BE2C (cell line): ENCODE data around the gene ZNF609.

ENCODE experiments used
- DNase-seq: peaks from one replicate; pipeline ENCODE4 v3.0.0-alpha.2; 2020
- H3K27me3 ChIP-seq: fragments of 250-450 bp; sonication (Bioruptor Pico); 2 replicates; pipeline ENCODE4 v1.5.1; 2020; ENCODE audit warnings: mild to moderate bottlenecking
- H3K36me3 ChIP-seq: fragments of 250-450 bp; sonication (Bioruptor Pico); 2 replicates; pipeline ENCODE4 v1.5.1; 2020; ENCODE audit warnings: mild to moderate bottlenecking
- H3K4me1 ChIP-seq: fragments of 250-450 bp; sonication (Bioruptor Pico); 2 replicates; pipeline ENCODE4 v1.5.1; 2020
- H3K4me3 ChIP-seq: 2 replicates; pipeline ENCODE4 v1.5.1; 2011; ENCODE audit warnings: low read depth, low read length
- H3K9me3 ChIP-seq: fragments of 250-450 bp; sonication (Bioruptor Pico); 2 replicates; pipeline ENCODE4 v1.5.1; 2020
- CTCF ChIP-seq: IDR thresholded peaks from 2 replicates; pipeline ENCODE4 v1.5.1; 2012; ENCODE audit warnings: mild to moderate bottlenecking, low read depth, low read length

The ZNF609 gene

GRCh38 chr15:64513823-64514222 is 53.4 kb downstream of the ZNF609 start:
- no peak for TF ChIP-seq CTCF

GRCh38 chr15:64515196-64515595 is 54.8 kb downstream of the ZNF609 start:
- no peak for DNase-seq
- Histone ChIP-seq H3K4me1 (peaks cover 3% of the 10 kb centered on the region; the same call in 1 of the 2 replicates), H3K4me3 (no peak overlapping the region), H3K9me3 (no peaks in the 10 kb centered on the region; the same call in 1 of the 2 replicates), H3K36me3 (peaks cover 3% of the 10 kb centered on the region), H3K27me3 (no peaks in the 10 kb centered on the region)
- no peak for TF ChIP-seq CTCF

More at GRCh38 chr15:64513823-64514222, 53.4 kb downstream of the ZNF609 start:
- Histone ChIP-seq H3K4me3 (no peak overlapping the region), H3K27me3 (no peaks in the 10 kb centered on the region), H3K9me3 (no peaks in the 10 kb centered on the region; the same call in 1 of the 2 replicates), H3K36me3 (peaks cover 4% of the 10 kb centered on the region), H3K4me1 (no peaks in the 10 kb centered on the region)
- no peak for DNase-seq

GRCh38 chr15:64515825-64516224 is 55.4 kb downstream of the ZNF609 start:
- H3K4me1 ChIP-seq = peaks cover 3% of the 10 kb centered on the region; the same call in 1 of the 2 replicates
- TF ChIP-seq CTCF = no peak

GRCh38 chr15:64519897-64520296 is 59.5 kb downstream of the ZNF609 start:
- H3K4me1 ChIP-seq = peaks cover 15% of the 10 kb centered on the region

More at GRCh38 chr15:64515825-64516224, 55.4 kb downstream of the ZNF609 start:
- Histone ChIP-seq H3K36me3 (peaks cover 4% of the 10 kb centered on the region), H3K27me3 (no peaks in the 10 kb centered on the region), H3K9me3 (no peaks in the 10 kb centered on the region; the same call in 1 of the 2 replicates), H3K4me3 (no peak overlapping the region)
- no peak for DNase-seq

GRCh38 chr15:64521201-64521600 is 60.8 kb downstream of the ZNF609 start:
- peak overlapping the region; percentile 1; the same call in 1 of the 2 replicates for H3K4me3 ChIP-seq
- DNase-seq = no peak
- TF ChIP-seq CTCF = no peak
- H3K36me3 ChIP-seq = peaks cover 4% of the 10 kb centered on the region; the same call in 1 of the 2 replicates
- H3K27me3 ChIP-seq = no peaks in the 10 kb centered on the region
- H3K9me3 ChIP-seq = no peaks in the 10 kb centered on the region; the same call in 1 of the 2 replicates
- H3K4me1 ChIP-seq = peaks cover 15% of the 10 kb centered on the region

More at GRCh38 chr15:64519897-64520296, 59.5 kb downstream of the ZNF609 start:
- Histone ChIP-seq H3K27me3 (no peaks in the 10 kb centered on the region), H3K9me3 (no peaks in the 10 kb centered on the region; the same call in 1 of the 2 replicates), H3K36me3 (peaks cover 4% of the 10 kb centered on the region; the same call in 1 of the 2 replicates), H3K4me3 (no peak overlapping the region)
- TF ChIP-seq CTCF = peak; percentile 27; the same call in 1 of the 2 replicates
- DNase-seq = no peak

- Histone ChIP-seq H3K9me3 (no peaks in the 10 kb centered on the region; the same call in 1 of the 2 replicates), H3K4me1 (peaks cover 15% of the 10 kb centered on the region), H3K4me3 (peak overlapping the region; percentile 1; the same call in 1 of the 2 replicates), H3K36me3 (peaks cover 4% of the 10 kb centered on the region; the same call in 1 of the 2 replicates), H3K27me3 (no peaks in the 10 kb centered on the region)
- no peak for TF ChIP-seq CTCF
- peak; percentile 90 for DNase-seq
Measured at GRCh38 chr15:64521726-64522164, 61.4 kb downstream of the ZNF609 start.
